DND-41 (cell line): ENCODE measurements around the gene SERPINE2.

Experiments used
- EZH2 ChIP-seq: IDR thresholded peaks from 3 replicates; pipeline ENCODE4 v1.6.1; 2012; ENCODE audit warnings: borderline replicate concordance, low read depth, mild to moderate bottlenecking, moderate library complexity, low read length, inconsistent platforms; ENCODE audit not compliant: severe bottlenecking
- TF ChIP-seq, protein P1 (sequence below): IDR thresholded peaks from 2 replicates; pipeline ENCODE4 v1.5.1; 2012; ENCODE audit warnings: borderline replicate concordance, low read length, moderate library complexity, mild to moderate bottlenecking; ENCODE audit not compliant: poor library complexity, severe bottlenecking; ENCODE audit errors: extremely low read depth

- TF ChIP-seq, protein P1, sequence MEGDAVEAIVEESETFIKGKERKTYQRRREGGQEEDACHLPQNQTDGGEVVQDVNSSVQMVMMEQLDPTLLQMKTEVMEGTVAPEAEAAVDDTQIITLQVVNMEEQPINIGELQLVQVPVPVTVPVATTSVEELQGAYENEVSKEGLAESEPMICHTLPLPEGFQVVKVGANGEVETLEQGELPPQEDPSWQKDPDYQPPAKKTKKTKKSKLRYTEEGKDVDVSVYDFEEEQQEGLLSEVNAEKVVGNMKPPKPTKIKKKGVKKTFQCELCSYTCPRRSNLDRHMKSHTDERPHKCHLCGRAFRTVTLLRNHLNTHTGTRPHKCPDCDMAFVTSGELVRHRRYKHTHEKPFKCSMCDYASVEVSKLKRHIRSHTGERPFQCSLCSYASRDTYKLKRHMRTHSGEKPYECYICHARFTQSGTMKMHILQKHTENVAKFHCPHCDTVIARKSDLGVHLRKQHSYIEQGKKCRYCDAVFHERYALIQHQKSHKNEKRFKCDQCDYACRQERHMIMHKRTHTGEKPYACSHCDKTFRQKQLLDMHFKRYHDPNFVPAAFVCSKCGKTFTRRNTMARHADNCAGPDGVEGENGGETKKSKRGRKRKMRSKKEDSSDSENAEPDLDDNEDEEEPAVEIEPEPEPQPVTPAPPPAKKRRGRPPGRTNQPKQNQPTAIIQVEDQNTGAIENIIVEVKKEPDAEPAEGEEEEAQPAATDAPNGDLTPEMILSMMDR, result no peak
- TF ChIP-seq EZH2, result no peak
These were observed 59.2 kb downstream of the SERPINE2 start for GRCh38 chr2:223979730-223980396.
